Urinary bladder (tissue), 4 donors: ENCODE measurements around the gene HBB. TPM values are rescaled to one million over a fixed set of nuclear protein-coding genes. Genes with fewer than 3 reads are reported as not detected.

Experiments used
- DNase-seq: peaks from one replicate; pipeline ENCODE4 v3.0.0-alpha.2; 2015; ENCODE audit errors: extremely low spot score
- H3K27ac ChIP-seq: one replicate; pipeline ENCODE4 v1.5.1; 2013; ENCODE audit warnings: low read depth, mild to moderate bottlenecking, moderate library complexity
- H3K36me3 ChIP-seq: one replicate; pipeline ENCODE4 v1.6.1; 2013; ENCODE audit warnings: mild to moderate bottlenecking, moderate library complexity; ENCODE audit not compliant: insufficient read depth
- H3K4me1 ChIP-seq: one replicate; pipeline ENCODE4 v1.6.1; 2013; ENCODE audit warnings: mild to moderate bottlenecking, moderate library complexity; ENCODE audit not compliant: insufficient read depth
- H3K4me3 ChIP-seq: one replicate; pipeline ENCODE4 v1.5.1; 2013; ENCODE audit warnings: low read depth, low read length
- WGBS: extraction: QIAGEN DNeasy Blood & Tissue Kit; methylation state at CpG from one replicate; pipeline ENCODE4 v1.1.7; 2013; 5-methylcytosine and 5-hydroxymethylcytosine counted together
- polyA plus RNA-seq: library from polyadenylated mRNA; stranded (reverse); fragments of 200-250 nt; gene quantifications from one replicate; pipeline ENCODE4 v1.2.3, GENCODE V29; 2013
- total RNA-seq: library from RNA; depleted of rRNA; stranded (reverse); fragments of >200 nt; gene quantifications from one replicate; pipeline ENCODE4 v1.2.3, GENCODE V29; 2014
- donor health status: healthy with polysubstance abuse.
- donor health status: healthy.

Gene HBB
- total and polyA plus RNA-seq, 2 donors = 10.1 to 394 TPM

- Histone ChIP-seq H3K36me3 (no peaks in the 10 kb centered on the region), H3K4me3 (no peak overlapping the region), H3K4me1 (no peaks in the 10 kb centered on the region), H3K27ac (no peak overlapping the region)
- DNase-seq = no peak
- WGBS = 64% methylated on average over 2 of the region's 2 CpGs
Measured at GRCh38 chr11:5240458-5240857, 13.6 kb upstream of the HBB start.

- WGBS = 87% methylated on average over 1 of the region's 1 CpG
- Histone ChIP-seq H3K4me3 (no peak overlapping the region), H3K4me1 (no peaks in the 10 kb centered on the region), H3K36me3 (no peaks in the 10 kb centered on the region), H3K27ac (no peak overlapping the region)
- no peak for DNase-seq
Measured at GRCh38 chr11:5240056-5240455, 13.2 kb upstream of the HBB start.

GRCh38 chr11:5239046-5239445, 12.2 kb upstream of the HBB start:
- Histone ChIP-seq H3K4me1 (no peaks in the 10 kb centered on the region), H3K4me3 (no peak overlapping the region), H3K36me3 (no peaks in the 10 kb centered on the region), H3K27ac (no peak overlapping the region)
- DNase-seq = no peak

GRCh38 chr11:5238486-5238885, 11.6 kb upstream of the HBB start:
- Histone ChIP-seq H3K4me3 (no peak overlapping the region), H3K4me1 (no peaks in the 10 kb centered on the region), H3K36me3 (no peaks in the 10 kb centered on the region), H3K27ac (no peak overlapping the region)
- WGBS = 45% methylated on average over 2 of the region's 2 CpGs
- no peak for DNase-seq

GRCh38 chr11:5237420-5237819, 10.5 kb upstream of the HBB start:
- DNase-seq = no peak
- Histone ChIP-seq H3K4me1 (no peaks in the 10 kb centered on the region), H3K4me3 (no peak overlapping the region), H3K27ac (no peak overlapping the region), H3K36me3 (no peaks in the 10 kb centered on the region)
- WGBS = 80% methylated on average over 2 of the region's 2 CpGs

- no peak overlapping the region for H3K27ac ChIP-seq
- no peak overlapping the region for H3K4me3 ChIP-seq
- 87% methylated on average over 5 of the region's 5 CpGs for WGBS
- no peaks in the 10 kb centered on the region for H3K36me3 ChIP-seq
- no peak for DNase-seq
- H3K4me1 ChIP-seq = no peaks in the 10 kb centered on the region
Measured at GRCh38 chr11:5235364-5236095, 8.7 kb upstream of the HBB start.

- no peak within 1 kb of the TSS for H3K27ac ChIP-seq
- no peaks in the 10 kb centered on the region for H3K4me1 ChIP-seq
- no peaks in the 10 kb centered on the region for H3K36me3 ChIP-seq
- no peak for DNase-seq
- H3K4me3 ChIP-seq = no peak within 1 kb of the TSS
- WGBS = 34% methylated on average over 2 of the region's 2 CpGs
Measured at GRCh38 chr11:5234381-5234834, 7.5 kb upstream of the HBB start, which contains the start of gene HBD. Gene HBD (minus strand): TSS chr11:5234483. CDS start chr11:5234433, 50 bp downstream.

GRCh38 chr11:5233307-5233706, 6.4 kb upstream of the HBB start:
- Histone ChIP-seq H3K4me3 (no peak overlapping the region), H3K27ac (no peak overlapping the region), H3K36me3 (no peaks in the 10 kb centered on the region), H3K4me1 (no peaks in the 10 kb centered on the region)
- no peak for DNase-seq
- WGBS = 88% methylated on average over 1 of the region's 1 CpG

- Histone ChIP-seq H3K4me1 (no peaks in the 10 kb centered on the region), H3K4me3 (no peak overlapping the region), H3K36me3 (no peaks in the 10 kb centered on the region), H3K27ac (no peak overlapping the region)
- WGBS = 94% methylated on average over 2 of the region's 2 CpGs
- DNase-seq = no peak
Measured at GRCh38 chr11:5232821-5233220, 6.0 kb upstream of the HBB start.

GRCh38 chr11:5232176-5232575, 5.3 kb upstream of the HBB start:
- Histone ChIP-seq H3K27ac (no peak overlapping the region), H3K4me1 (no peaks in the 10 kb centered on the region), H3K4me3 (no peak overlapping the region), H3K36me3 (no peaks in the 10 kb centered on the region)
- WGBS = 55% methylated on average over 3 of the region's 3 CpGs
- no peak for DNase-seq

GRCh38 chr11:5231111-5231510, 4.2 kb upstream of the HBB start:
- WGBS = 82% methylated on average over 2 of the region's 2 CpGs
- no peak for DNase-seq

GRCh38 chr11:5230266-5230665, 3.4 kb upstream of the HBB start:
- 93% methylated on average over 1 of the region's 1 CpG for WGBS
- no peak overlapping the region for H3K27ac ChIP-seq
- no peak for DNase-seq
- no peak overlapping the region for H3K4me3 ChIP-seq
- no peaks in the 10 kb centered on the region for H3K4me1 ChIP-seq
- no peaks in the 10 kb centered on the region for H3K36me3 ChIP-seq

More at GRCh38 chr11:5231111-5231510, 4.2 kb upstream of the HBB start:
- no peak overlapping the region for H3K27ac ChIP-seq
- H3K4me3 ChIP-seq = no peak overlapping the region
- no peaks in the 10 kb centered on the region for H3K4me1 ChIP-seq
- H3K36me3 ChIP-seq = no peaks in the 10 kb centered on the region

GRCh38 chr11:5229796-5230195, 2.9 kb upstream of the HBB start:
- WGBS = 74% methylated on average over 2 of the region's 2 CpGs
- H3K36me3 ChIP-seq = no peaks in the 10 kb centered on the region
- DNase-seq = no peak
- no peak overlapping the region for H3K27ac ChIP-seq
- no peak overlapping the region for H3K4me3 ChIP-seq
- no peaks in the 10 kb centered on the region for H3K4me1 ChIP-seq

- DNase-seq = no peak
- Histone ChIP-seq H3K4me3 (no peak overlapping the region), H3K27ac (no peak overlapping the region), H3K36me3 (no peaks in the 10 kb centered on the region), H3K4me1 (no peaks in the 10 kb centered on the region)
- WGBS = 86% methylated on average over 1 of the region's 1 CpG
Measured at GRCh38 chr11:5229356-5229755, 2.5 kb upstream of the HBB start.
